K562 (cell line): Measurements from ENCODE around the gene NPAS3. TPM values are rescaled to one million over a fixed set of nuclear protein-coding genes. Genes with fewer than 3 reads are reported as not detected.

ENCODE experiments used
- C11orf30 ChIP-seq: fragments of 450-650 bp; IDR thresholded peaks from 2 replicates; pipeline ENCODE4 v1.6.1; 2016; ENCODE audit warnings: low read depth, mild to moderate bottlenecking
- E2F3 ChIP-seq: fragments of 250-450 bp; sonication (Bioruptor Pico); IDR thresholded peaks from 2 replicates; pipeline ENCODE4 v1.4.0; 2020; ENCODE audit warnings: mild to moderate bottlenecking
- FOXK2 ChIP-seq, 2 experiments: fragments of 450-650 bp; IDR thresholded peaks in 1 of 2; conservative IDR thresholded peaks in 1 of 2; 2 replicates each; pipeline ENCODE4 v1.6.1; 2016; ENCODE audit warnings: low read depth in 2 of 2, mild to moderate bottlenecking in 1 of 2
- RFX1 ChIP-seq: fragments of 450-650 bp; IDR thresholded peaks from 2 replicates; pipeline ENCODE4 v1.6.1; 2016; ENCODE audit warnings: mild to moderate bottlenecking, moderate library complexity
- XRCC4 ChIP-seq: IDR thresholded peaks from one replicate; pipeline ENCODE4 v1.6.1; 2011; ENCODE audit not compliant: insufficient read depth, insufficient read length; ENCODE audit errors: extremely low read depth
- ZNF318 ChIP-seq, 2 experiments: fragments of 450-650 bp; IDR thresholded peaks; 2 replicates each; pipeline ENCODE4 v1.6.1; 2016; ENCODE audit warnings: mild to moderate bottlenecking in 2 of 2, borderline replicate concordance in 1 of 2, low read depth in 1 of 2, moderate library complexity in 1 of 2
- polyA plus RNA-seq, 8 experiments: library from polyadenylated mRNA; depleted of rRNA in 4 of 8; stranded (reverse) in 5 of 8; unstranded in 3 of 8; fragments of >200 nt; fragmentation: Nextera tagmentation in 2 of 8; fragmentation: Illumina TruSeq in 1 of 8; extraction: Ambion mirVana in 2 of 8; extraction: Trizol in 1 of 8; gene quantifications; 2 replicates each; pipeline versions ENCODE4 v1.2.1 to v1.2.3, GENCODE V29; 2011 to 2014; ENCODE audit warnings: inconsistent platforms in 1 of 8, missing spikeins in 1 of 8
- total RNA-seq, 7 experiments: library from RNA; depleted of rRNA in 6 of 7; stranded (reverse); fragments of >200 nt in 6 of 7; fragmentation: Illumina TruSeq in 2 of 7; extraction: Trizol in 2 of 7; gene quantifications; 2 replicates each; pipeline versions ENCODE4 v1.2.1 to v1.2.3, GENCODE V29; 2011 to 2021; ENCODE audit warnings: low replicate concordance in 1 of 7
- TF ChIP-seq, protein P1 (sequence below): IDR thresholded peaks from 2 replicates; pipeline ENCODE4 v1.6.1; 2011; ENCODE audit not compliant: insufficient read length; ENCODE audit errors: extremely low read depth
- TF ChIP-seq, protein P2 (sequence below): fragments of 250-450 bp; sonication (Bioruptor Pico); IDR thresholded peaks from 2 replicates; pipeline ENCODE4 v1.8.0; 2022; ENCODE audit warnings: inconsistent platforms

NPAS3 gene
- total and polyA plus RNA-seq, 9 of the 15 experiments (the other 6 are each of a cell fraction or from before 2014, with no cell fraction given), result 0.04 TPM; not detected in 8

DNA sequence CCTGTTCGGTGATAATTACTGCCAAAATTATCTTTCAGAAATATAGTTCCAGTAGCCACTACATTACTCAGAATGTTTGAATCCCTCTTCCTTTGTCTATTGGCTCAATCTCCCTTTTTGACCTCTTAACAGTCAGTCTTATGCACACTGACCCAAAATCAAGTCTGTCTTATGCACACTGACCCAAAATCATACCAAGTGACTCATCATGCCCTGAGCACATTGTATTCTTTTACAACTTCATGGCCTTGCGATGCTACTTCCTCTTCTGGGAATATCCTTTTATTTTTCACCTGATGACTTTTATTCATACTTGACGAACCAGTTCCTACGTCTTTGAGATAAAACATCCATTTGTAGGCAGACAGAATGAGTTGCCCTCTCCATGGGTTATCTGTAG lies 182.3 kb downstream of the NPAS3 start (continued):
- TF ChIP-seq FOXK2 (conservative IDR thresholded peaks at IDR 0.05 in 1 of 2, IDR thresholded peaks at IDR 0.05 in 1 of 2; ENCODE audit: low read depth in 2 of 2) (no peak), C11orf30 (no peak), RFX1 (no peak), ZNF318 (IDR thresholded peaks at IDR 0.05; ENCODE audit: borderline replicate concordance in 1 of 2, low read depth in 1 of 2) (no peak), XRCC4 (no peak), E2F3 (CRISPR knock-in tag) (no peak)
- TF ChIP-seq, protein P1, sequence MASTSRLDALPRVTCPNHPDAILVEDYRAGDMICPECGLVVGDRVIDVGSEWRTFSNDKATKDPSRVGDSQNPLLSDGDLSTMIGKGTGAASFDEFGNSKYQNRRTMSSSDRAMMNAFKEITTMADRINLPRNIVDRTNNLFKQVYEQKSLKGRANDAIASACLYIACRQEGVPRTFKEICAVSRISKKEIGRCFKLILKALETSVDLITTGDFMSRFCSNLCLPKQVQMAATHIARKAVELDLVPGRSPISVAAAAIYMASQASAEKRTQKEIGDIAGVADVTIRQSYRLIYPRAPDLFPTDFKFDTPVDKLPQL, result no peak
- TF ChIP-seq, protein P2, sequence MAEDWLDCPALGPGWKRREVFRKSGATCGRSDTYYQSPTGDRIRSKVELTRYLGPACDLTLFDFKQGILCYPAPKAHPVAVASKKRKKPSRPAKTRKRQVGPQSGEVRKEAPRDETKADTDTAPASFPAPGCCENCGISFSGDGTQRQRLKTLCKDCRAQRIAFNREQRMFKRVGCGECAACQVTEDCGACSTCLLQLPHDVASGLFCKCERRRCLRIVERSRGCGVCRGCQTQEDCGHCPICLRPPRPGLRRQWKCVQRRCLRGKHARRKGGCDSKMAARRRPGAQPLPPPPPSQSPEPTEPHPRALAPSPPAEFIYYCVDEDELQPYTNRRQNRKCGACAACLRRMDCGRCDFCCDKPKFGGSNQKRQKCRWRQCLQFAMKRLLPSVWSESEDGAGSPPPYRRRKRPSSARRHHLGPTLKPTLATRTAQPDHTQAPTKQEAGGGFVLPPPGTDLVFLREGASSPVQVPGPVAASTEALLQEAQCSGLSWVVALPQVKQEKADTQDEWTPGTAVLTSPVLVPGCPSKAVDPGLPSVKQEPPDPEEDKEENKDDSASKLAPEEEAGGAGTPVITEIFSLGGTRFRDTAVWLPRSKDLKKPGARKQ (CRISPR knock-in tag), result no peak
